ENCODE data around the gene RTN4RL1.

Gene RTN4RL1

GRCh38 chr17:1948517-1948825 lies 76.7 kb downstream of the RTN4RL1 start:
- DNase-seq (ENCODE audit: low read depth, low spot score) = no peak

- DNase-seq (ENCODE audit: low read depth, low spot score) = no peak
These were observed 77.2 kb downstream of the RTN4RL1 start for GRCh38 chr17:1947743-1948516.

DNA sequence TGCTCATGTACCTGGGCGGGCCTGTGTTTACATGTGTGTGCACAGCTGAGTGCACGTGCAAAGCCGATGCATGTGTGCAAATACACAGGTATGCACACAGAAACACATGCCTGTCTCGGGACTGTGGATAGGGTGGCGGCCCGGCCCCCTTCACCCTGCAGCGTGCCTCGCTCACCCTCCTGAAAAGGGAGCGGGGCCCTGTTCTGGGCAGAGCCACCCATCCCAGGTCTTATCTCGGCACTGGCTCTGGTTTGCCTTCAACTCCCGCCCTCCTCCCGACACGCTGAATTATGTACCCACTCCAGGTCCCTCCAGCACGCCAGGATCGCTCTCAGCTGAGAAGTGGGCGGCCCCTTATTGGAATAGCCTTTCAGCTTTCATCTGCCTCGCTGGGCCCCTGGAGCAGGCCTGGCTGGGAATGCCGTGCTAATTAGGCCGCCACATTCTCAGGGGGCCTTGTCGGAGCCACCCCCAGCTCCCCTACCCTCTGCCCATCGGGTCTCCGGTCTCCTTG lies 77.8 kb downstream of the RTN4RL1 start:
- DNase-seq (ENCODE audit: low read depth, low spot score) = no peak

DNA sequence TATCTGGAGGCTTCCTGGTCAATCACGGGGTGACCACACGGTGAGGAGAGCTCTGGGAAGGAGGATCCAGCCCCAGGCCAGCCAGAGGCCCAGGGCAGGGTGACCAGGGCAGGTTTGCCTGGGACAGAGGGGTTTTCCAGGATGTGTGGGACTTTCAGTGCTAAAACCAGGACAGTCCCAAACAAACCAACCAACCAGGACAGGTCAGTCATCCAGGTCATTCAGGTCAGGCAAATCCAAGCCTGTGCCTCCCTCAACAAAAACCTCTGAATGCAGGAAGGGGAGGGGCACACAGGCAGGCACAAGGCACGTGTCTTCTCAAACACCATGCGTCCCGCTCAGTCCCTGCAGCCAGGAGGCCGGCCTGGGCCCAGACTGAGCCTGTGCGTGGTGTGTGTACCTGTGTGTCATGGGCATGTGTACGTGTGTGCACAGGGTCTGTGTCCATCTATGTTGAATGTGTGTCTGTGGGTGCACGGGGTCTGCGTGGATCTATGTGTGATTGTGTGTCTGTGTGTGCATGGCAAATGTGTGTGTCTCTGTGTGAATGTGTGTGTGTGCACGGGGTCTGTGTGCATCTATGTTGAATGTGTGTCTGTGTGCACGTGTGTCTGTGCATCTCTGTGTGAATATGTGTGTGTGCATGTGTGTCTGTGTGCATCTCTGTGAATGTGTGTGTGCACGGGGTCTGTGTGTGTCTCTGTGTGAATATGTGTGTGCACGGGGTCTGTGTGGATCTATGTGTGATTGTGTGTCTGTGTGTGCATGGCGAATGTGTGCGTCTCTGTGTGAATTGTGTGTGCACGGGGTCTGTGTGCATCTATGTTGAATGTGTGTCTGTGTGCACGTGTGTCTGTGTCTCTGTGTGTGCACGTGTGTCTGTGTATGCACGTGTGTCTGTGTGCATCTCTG lies 78.9 kb downstream of the RTN4RL1 start:
- no peak for DNase-seq (ENCODE audit: low read depth, low spot score)

- DNase-seq (ENCODE audit: low read depth, low spot score) = no peak
These were observed 79.5 kb downstream of the RTN4RL1 start for GRCh38 chr17:1945621-1946020.

GRCh38 chr17:1943436-1943831 lies 81.7 kb downstream of the RTN4RL1 start:
- DNase-seq (ENCODE audit: low read depth, low spot score) = no peak

DNA sequence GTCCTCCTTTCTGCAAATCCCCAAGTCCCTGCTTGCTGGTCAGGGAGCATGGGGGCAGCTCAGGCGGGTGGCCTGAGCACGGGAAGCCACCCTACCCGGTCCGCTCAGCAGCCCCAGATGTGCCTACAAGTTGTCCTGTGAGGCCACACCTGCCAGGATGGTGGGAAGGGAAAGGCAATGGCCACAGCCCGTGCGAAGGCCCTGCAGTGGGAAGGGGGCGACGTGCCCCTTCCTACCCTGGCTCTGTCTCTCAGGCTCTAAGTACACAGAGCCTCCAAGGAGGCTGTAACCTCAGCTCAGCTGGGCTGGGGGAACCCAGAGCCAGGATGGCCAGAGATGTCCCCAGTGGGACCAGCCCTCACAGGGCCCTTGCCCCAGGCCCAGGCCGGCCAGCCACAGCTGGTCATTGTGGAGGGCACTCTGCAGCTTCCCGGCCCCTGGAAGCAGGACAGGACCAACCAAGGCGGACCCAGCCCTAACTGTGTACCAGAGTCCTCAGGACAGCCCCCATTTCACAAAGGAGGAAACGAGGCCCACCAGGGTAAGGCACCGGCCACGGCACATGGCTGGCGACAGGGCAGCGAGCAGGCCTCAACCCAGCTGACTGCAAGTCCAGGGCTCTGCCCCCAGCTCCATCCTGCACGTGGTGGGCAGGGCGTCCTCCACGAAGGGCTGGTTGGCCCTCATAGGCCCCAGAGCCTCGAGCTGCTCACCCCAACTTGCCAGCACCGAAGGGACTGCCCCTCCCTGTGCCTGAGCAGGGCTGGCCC lies 82.3 kb downstream of the RTN4RL1 start:
- DNase-seq (ENCODE audit: low read depth, low spot score) = no peak

DNA sequence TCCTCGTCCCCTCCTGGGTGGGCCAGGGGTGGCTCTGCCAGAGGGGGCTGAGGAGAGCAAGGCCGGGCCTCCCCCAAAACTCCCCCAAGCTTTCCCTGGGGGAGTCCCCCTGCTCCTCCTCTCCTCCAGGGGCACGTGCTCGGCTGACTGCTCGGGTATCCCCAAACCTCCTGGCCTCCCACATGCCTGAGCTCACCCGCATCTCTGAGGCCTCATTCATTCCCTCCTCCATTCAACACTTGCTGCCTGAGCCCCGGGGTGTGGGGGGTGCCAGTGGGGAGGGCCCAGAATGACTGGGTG lies 83.1 kb downstream of the RTN4RL1 start:
- no peak for DNase-seq (ENCODE audit: low read depth, low spot score)

DNA sequence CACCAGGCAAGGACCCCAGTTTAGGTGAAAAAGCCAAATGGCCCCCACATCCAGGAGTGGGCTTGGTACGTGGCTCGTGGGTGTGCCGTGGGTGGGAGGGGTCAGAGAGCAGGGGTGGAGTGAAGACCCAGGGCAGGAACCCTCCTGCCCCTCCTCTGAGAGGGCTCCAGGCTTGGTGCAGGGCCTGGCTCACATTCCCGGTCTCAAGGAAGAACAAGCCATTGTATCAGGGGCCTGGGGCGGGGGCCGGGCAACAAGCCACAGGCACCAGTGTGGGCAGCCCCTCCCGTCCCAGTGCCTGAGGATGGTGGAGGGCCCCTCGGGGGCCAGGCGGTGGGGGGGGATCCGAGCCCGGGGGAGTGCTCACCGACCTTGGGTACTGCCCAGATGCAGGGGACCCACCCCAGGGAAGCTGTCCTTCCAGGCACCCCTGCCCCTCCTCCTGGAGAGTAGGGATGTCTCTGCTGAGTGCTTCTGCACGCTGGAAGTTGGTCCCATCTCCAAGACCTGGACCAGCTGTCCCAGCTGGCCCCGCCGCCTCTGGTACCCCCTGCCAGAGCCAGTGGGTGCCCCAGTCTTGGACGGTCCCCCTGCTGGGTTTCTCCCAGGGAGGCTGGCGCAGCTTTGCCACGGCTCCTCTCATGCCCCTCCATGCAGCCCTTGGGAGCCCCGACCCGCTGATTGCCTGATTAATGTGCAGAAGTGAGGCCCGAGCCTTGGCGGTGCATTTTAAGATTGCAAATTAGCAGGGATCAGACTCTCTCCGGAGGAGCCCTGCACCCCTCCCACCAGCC lies 83.7 kb downstream of the RTN4RL1 start:
- no peak for DNase-seq (ENCODE audit: low read depth, low spot score)

DNA sequence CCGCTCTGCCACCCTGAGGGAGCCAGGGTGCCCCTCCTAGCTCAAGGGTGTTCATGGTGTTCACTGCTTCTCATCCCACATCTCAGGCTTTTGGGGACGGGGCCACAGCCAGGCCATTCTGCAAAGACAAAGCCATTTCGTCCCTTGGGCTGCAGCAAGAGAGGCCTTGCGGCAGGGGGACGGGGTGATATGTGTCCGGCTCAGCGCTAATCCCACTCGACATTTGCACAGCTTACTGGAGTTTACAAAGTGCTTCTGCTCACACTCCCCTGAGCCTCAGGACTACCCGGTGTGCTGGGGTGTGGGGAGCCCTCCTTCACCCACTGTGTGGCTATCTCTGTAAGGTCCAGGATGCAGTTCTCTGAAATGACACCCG lies 84.3 kb downstream of the RTN4RL1 start:
- no peak for DNase-seq (ENCODE audit: low read depth, low spot score)

GRCh38 chr17:1939981-1940809 lies 84.9 kb downstream of the RTN4RL1 start:
- no peak for DNase-seq (ENCODE audit: low read depth, low spot score)

- DNase-seq (ENCODE audit: low read depth, low spot score) = no peak
These were observed 87.7 kb downstream of the RTN4RL1 start for GRCh38 chr17:1937461-1937860.

DNA sequence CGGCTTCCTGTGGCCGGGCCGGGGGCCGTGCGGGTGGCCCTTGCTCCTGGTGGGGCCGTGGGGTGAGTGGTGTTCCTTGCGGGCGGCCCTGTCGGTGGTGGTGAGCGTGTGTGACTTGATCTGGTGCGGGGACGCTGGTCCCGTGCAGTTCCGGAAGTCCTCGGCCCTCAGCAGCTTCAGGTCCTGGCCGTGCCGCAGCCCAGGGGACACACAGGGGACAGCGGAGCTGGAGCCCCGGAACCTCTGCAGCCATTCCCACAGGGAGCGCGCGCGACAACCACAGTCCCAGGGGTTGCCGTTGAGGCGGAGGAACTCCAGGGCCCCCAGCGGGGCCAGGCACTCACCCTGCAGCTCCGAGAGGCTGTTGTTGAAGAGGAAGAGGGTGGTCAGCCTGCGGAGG lies 88.4 kb downstream of the RTN4RL1 start:
- no peak for DNase-seq (ENCODE audit: low read depth, low spot score)

GRCh38 chr17:1934901-1935300 lies 90.2 kb downstream of the RTN4RL1 start:
- no peak for DNase-seq (ENCODE audit: low read depth, low spot score)

DNA sequence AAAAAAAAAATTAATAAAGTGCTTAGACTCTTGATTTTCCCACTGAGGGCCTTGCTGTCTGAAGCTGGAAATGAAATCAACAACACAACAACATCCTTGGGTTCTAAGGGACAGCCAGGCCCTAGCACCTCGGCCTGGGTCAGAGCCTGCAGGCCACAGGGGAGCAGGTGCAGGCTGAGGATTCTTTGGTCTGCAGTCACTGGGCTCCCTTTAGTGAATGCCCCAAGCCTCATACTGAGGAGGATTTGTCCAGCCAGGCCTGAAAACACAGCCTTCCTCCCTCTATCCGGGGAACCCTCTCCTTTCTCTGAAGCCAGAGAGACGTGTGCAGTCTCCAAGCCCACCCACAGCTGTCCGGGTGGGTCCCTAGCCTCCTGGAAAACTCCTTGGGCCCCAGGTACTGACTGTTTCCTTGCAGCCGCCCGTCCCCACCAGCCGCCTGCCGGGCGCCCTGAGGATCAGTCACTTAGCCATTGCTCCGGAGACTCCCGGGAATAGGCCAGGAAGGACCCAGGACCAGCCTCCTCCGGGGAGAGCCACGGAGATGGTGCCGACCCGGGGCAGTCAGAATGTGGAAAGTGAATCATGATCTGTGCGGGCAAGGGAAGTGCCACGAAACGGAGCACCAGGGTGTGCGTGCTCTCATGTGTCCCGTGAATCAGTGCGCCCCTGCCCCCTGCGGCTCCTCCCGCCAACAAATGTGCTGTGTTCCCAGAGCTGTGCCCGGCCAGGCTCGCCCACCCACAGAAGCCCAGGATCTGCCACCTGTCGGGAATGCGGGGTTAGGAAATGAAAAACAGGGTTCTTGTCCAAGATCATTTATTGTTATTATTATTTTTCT lies 91.0 kb downstream of the RTN4RL1 start:
- DNase-seq (ENCODE audit: low read depth, low spot score) = no peak

GRCh38 chr17:1931844-1932579 lies 93.1 kb downstream of the RTN4RL1 start:
- DNase-seq (ENCODE audit: low read depth, low spot score) = no peak

DNA sequence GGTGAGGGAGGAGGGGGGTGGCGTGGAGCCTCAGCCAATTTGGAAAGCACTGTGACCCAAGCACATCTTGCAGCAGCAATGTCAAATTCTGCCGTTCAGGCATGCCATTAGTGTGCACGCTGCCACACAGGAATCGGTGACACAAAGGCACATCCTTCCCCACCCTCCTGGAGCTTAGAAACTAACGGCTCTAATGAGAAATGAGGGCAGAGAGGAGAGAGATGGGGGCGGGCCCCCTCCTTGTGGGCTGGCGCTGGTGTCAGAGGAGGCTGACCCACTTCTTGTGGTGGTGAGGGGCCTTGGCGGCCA lies 94.8 kb downstream of the RTN4RL1 start:
- DNase-seq (ENCODE audit: low read depth, low spot score) = no peak

DNA sequence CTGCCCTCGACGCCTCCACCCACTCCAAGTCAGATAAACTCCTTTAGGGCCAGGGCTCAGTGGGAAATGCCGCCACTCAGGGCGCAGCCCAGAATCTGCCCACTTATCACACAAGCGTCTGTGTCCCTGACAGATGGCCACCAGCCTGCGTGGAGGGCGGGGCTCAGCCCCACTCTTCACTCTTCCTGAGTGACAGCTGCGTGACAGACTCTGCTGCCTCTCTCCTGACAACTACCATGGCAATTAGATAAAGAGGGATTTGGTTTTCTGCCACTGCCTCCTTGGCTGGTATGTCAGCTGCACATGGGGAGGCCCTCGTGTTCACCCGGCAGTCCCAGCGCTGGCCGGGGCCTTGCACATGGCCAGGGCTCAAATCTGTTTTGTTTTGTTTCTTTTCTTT lies 96.2 kb downstream of the RTN4RL1 start:
- no peak for DNase-seq (ENCODE audit: low read depth, low spot score)

DNA sequence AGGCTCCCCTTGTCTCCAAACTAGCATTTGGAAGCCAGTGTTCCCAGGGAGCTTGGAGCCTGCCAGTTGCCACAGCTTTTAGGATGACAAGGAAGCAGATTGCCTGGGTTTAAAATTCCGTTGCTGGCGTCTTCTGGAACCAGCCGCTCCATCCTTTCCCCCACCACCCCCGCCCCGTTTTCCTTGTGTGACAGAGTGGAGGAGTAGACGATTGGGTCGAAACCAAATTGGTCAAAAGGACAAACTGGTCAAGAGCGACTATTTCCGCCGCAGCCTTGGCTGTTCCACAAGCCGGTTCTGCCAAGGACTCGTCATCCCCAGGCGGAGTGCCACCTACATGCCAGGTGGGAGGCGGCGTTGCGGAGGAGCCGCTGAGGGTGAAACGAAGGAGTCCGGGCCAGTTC lies 104.2 kb downstream of the RTN4RL1 start:
- no peak for DNase-seq (ENCODE audit: low read depth, low spot score)
